GM12878 (cell line): ENCODE data around the gene YJU2. TPM values are rescaled to one million over a fixed set of nuclear protein-coding genes. Genes with fewer than 3 reads are reported as not detected.

Experiments used
- ATAC-seq: fragments of 200-7000 bp; cut with Tn5 transposase; 3 replicates; pipeline ENCODE4 v1.9.1; 2020; ENCODE audit warnings: mild to moderate bottlenecking, moderate library complexity
- BruUV-seq: library from RNA; stranded (reverse); fragments of 400-500 nt; replicated peaks from 2 replicates; lab custom pipeline; 2021; lab: Mats Ljungman, UMichigan
- CTCF ChIA-PET: fragments of 300-600 bp; sonication (Branson Sonifier 250); formaldehyde crosslinking; extraction: SDS; loops from one replicate; lab custom pipeline; 2021; ENCODE audit warnings: inconsistent platforms; lab: Yijun Ruan, JAX
- POLR2A ChIA-PET: fragments of 350-600 bp; formaldehyde crosslinking; extraction: SDS; loops from one replicate; lab custom pipeline; 2021; ENCODE audit warnings: inconsistent platforms; lab: Charles Lee
- RAD21 ChIA-PET: fragments of 300-600 bp; sonication (Branson Sonifier 250); formaldehyde crosslinking; loops from one replicate; lab custom pipeline; 2023; ENCODE audit warnings: antibody characterized with exemption; ENCODE audit not compliant: unreplicated experiment; lab: Charles Lee
- SMC1A ChIA-PET: fragments of 300-600 bp; sonication (Branson Sonifier 250); formaldehyde crosslinking; loops from one replicate; lab custom pipeline; 2023; ENCODE audit not compliant: unreplicated experiment, uncharacterized antibody; lab: Charles Lee
- DNase-seq: peaks from one replicate; pipeline ENCODE4 v3.0.0-alpha.2; 2011; ENCODE audit warnings: low read depth, low spot score
- FAIRE-seq: peaks from 3 replicates; lab custom pipeline; 2011; peaks lifted over from hg19 to GRCh38; lab: Jason Lieb, UNC
- H2AFZ ChIP-seq: 2 replicates; pipeline ENCODE4 v1.6.0; 2011; ENCODE audit warnings: low read depth, low read length, control low read depth; ENCODE audit not compliant: control insufficient read depth
- H3K27ac ChIP-seq: 2 replicates; pipeline ENCODE4 v1.5.1; 2011; ENCODE audit warnings: control low read depth; ENCODE audit not compliant: control insufficient read depth, insufficient read depth
- H3K27me3 ChIP-seq, 2 experiments: replicated peaks in 1 of 2; 2 replicates each; pipeline versions ENCODE4 v1.6.0 to v1.6.1; 2011; ENCODE audit warnings: low read length in 1 of 2; ENCODE audit not compliant: control insufficient read depth in 2 of 2, insufficient read depth in 2 of 2
- H3K36me3 ChIP-seq, 2 experiments: 2 replicates each; pipeline ENCODE4 v1.5.1; 2011; ENCODE audit warnings: low read length in 1 of 2; ENCODE audit not compliant: control insufficient read depth in 2 of 2, insufficient read depth in 2 of 2
- H3K4me1 ChIP-seq: 2 replicates; pipeline ENCODE4 v1.6.1; 2011; ENCODE audit warnings: mild to moderate bottlenecking, low read length, moderate library complexity, mixed read lengths; ENCODE audit not compliant: control insufficient read depth, insufficient read depth
- H3K4me2 ChIP-seq: 2 replicates; pipeline ENCODE4 v1.6.0; 2011; ENCODE audit warnings: control low read depth; ENCODE audit not compliant: control insufficient read depth, insufficient read depth
- H3K4me3 ChIP-seq: fragments of 200-600 bp; sonication (generic); 2 replicates; pipeline ENCODE4 v1.5.1; 2016
- H3K79me2 ChIP-seq: 2 replicates; pipeline ENCODE4 v1.6.0; 2011; ENCODE audit warnings: low read length; ENCODE audit not compliant: control insufficient read depth, insufficient read depth
- H3K9ac ChIP-seq: 2 replicates; pipeline ENCODE4 v1.8.0; 2011; ENCODE audit warnings: low read length, control low read depth, mixed read lengths; ENCODE audit not compliant: control insufficient read depth, insufficient read depth
- H3K9me3 ChIP-seq: replicated peaks from 3 replicates; pipeline ENCODE4 v1.5.1; 2011; ENCODE audit warnings: mild to moderate bottlenecking, low read length; ENCODE audit not compliant: control insufficient read depth, insufficient read depth
- H4K20me1 ChIP-seq: 2 replicates; pipeline ENCODE4 v1.6.0; 2011; ENCODE audit not compliant: control insufficient read depth, insufficient read depth
- ATF3 ChIP-seq: IDR thresholded peaks from 2 replicates; pipeline ENCODE4 v1.6.1; 2011; ENCODE audit warnings: low read depth, mild to moderate bottlenecking, low read length, moderate library complexity, borderline replicate concordance; ENCODE audit errors: extremely low read depth
- CHD2 ChIP-seq: IDR thresholded peaks from 2 replicates; pipeline ENCODE4 v1.6.1; 2011; ENCODE audit warnings: low read depth, low read length, improper control_type of control experiment, borderline replicate concordance
- FOXM1 ChIP-seq: IDR thresholded peaks from 2 replicates; pipeline ENCODE4 v1.6.1; 2012; ENCODE audit warnings: low read depth, mild to moderate bottlenecking, inconsistent platforms, low read length, moderate library complexity
- HDAC6 ChIP-seq: fragments of 200-600 bp; sonication (generic); IDR thresholded peaks from one replicate; pipeline ENCODE4 v1.8.0; 2017; ENCODE audit warnings: antibody characterized with exemption; ENCODE audit not compliant: unreplicated experiment
- IKZF1 ChIP-seq: fragments of 450-650 bp; conservative IDR thresholded peaks from 2 replicates; pipeline ENCODE4 v1.6.1; 2017; ENCODE audit warnings: antibody characterized with exemption, mild to moderate bottlenecking
- KLF5 ChIP-seq: fragments of 450-650 bp; IDR thresholded peaks from 2 replicates; pipeline ENCODE4 v1.6.1; 2014; ENCODE audit warnings: mild to moderate bottlenecking; ENCODE audit not compliant: partially characterized antibody
- MLLT1 ChIP-seq: fragments of 450-650 bp; IDR thresholded peaks from 2 replicates; pipeline ENCODE4 v1.6.1; 2016; ENCODE audit warnings: mild to moderate bottlenecking
- NBN ChIP-seq: fragments of 450-650 bp; IDR thresholded peaks from 2 replicates; pipeline ENCODE4 v1.6.1; 2016
- NR2F1 ChIP-seq: fragments of 450-650 bp; conservative IDR thresholded peaks from 2 replicates; pipeline ENCODE4 v1.6.1; 2017; ENCODE audit warnings: mild to moderate bottlenecking
- SP1 ChIP-seq: IDR thresholded peaks from one replicate; pipeline ENCODE4 v1.6.1; 2011; ENCODE audit warnings: low read depth, low read length
- SREBF1 ChIP-seq: IDR thresholded peaks from 2 replicates; pipeline ENCODE4 v1.6.1; 2012; ENCODE audit warnings: mild to moderate bottlenecking, low read length
- ZNF24 ChIP-seq: fragments of 450-650 bp; IDR thresholded peaks from 2 replicates; pipeline ENCODE4 v1.6.1; 2017; ENCODE audit warnings: antibody characterized with exemption, mild to moderate bottlenecking
- ZNF274 ChIP-seq: IDR thresholded peaks from one replicate; pipeline ENCODE4 v1.8.0; 2011; ENCODE audit not compliant: insufficient read length, insufficient read depth
- WGBS: methylation state at CpG from one replicate; pipeline ENCODE4 v1.1.6; 2016; ENCODE audit warnings: low lambda C conversion rate; ENCODE audit not compliant: insufficient replicate concordance, insufficient coverage; ENCODE audit errors: missing lambda C conversion rate; 5-methylcytosine and 5-hydroxymethylcytosine counted together
- in situ Hi-C: fragments of 300-500 bp; cut with MboI; formaldehyde crosslinking; loops from 9 replicates; pipeline ENCODE4 v1.14.3; 2018; ENCODE audit warnings: mixed read lengths
- intact Hi-C: fragments of 100-400 bp; cut with micrococcal nuclease; formaldehyde crosslinking; loops from one replicate; pipeline ENCODE4 v1.14.2; 2022; ENCODE audit not compliant: unreplicated experiment
- polyA plus RNA-seq, 11 experiments: library from polyadenylated mRNA; depleted of rRNA in 4 of 11; unstranded in 6 of 11; stranded (reverse) in 5 of 11; fragments of >200 nt; fragmentation: Nextera tagmentation in 4 of 11; fragmentation: Illumina TruSeq in 1 of 11; extraction: Ambion mirVana in 4 of 11; extraction: Trizol in 1 of 11; gene quantifications; 1 replicate in 1 of 11; 2 replicates in 10 of 11; pipeline versions ENCODE4 v1.2.1 to v1.2.3, GENCODE V29; 2011 to 2016; ENCODE audit warnings: inconsistent platforms in 2 of 11, missing spikeins in 2 of 11, low read depth in 1 of 11
- total RNA-seq, 4 experiments: library from RNA; depleted of rRNA in 3 of 4; stranded (reverse); fragments of >200 nt in 3 of 4; fragmentation: Illumina TruSeq in 1 of 4; extraction: Trizol in 1 of 4; gene quantifications; 2 replicates each; pipeline versions ENCODE4 v1.2.1 to v1.2.3, GENCODE V29; 2013 to 2021
- TF ChIP-seq, protein P1 (sequence below): fragments of 450-650 bp; IDR thresholded peaks from 2 replicates; pipeline ENCODE4 v1.6.1; 2016; ENCODE audit warnings: mild to moderate bottlenecking

The YJU2 gene
- total and polyA plus RNA-seq, 10 of the 15 experiments (the other 5 are each of a cell fraction or from before 2014, with no cell fraction given): 0.26 to 40.7 (median 23.8) TPM

GRCh38 chr19:4197228-4197624 lies 49.7 kb upstream of the YJU2 start:
- TF ChIP-seq ATF3: no peak
- no peak for TF ChIP-seq NR2F1
- TF ChIP-seq FOXM1: no peak
- no peak for TF ChIP-seq CHD2
- TF ChIP-seq SREBF1: no peak
- no peak for TF ChIP-seq IKZF1
- TF ChIP-seq KLF5: no peak
- no peak for TF ChIP-seq SP1
- TF ChIP-seq NBN: 0 out of 2 replicates have a peak, but pooled peaks have one; percentile 28
- no peak for TF ChIP-seq MLLT1
- TF ChIP-seq HDAC6: no peak
- peak; percentile 95 for TF ChIP-seq ZNF24
- TF ChIP-seq, protein P1, sequence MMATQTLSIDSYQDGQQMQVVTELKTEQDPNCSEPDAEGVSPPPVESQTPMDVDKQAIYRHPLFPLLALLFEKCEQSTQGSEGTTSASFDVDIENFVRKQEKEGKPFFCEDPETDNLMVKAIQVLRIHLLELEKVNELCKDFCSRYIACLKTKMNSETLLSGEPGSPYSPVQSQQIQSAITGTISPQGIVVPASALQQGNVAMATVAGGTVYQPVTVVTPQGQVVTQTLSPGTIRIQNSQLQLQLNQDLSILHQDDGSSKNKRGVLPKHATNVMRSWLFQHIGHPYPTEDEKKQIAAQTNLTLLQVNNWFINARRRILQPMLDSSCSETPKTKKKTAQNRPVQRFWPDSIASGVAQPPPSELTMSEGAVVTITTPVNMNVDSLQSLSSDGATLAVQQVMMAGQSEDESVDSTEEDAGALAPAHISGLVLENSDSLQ: no peak
- TF ChIP-seq ZNF274: no peak
- no TSS peak for BruUV-seq
- 42% methylated on average over 5 of the region's 5 CpGs for WGBS
- FAIRE-seq (no peak), DNase-seq (no peak), ATAC-seq (no peak)
- RAD21 ChIA-PET: no interaction called here
- no peak overlapping the region for H3K4me3 ChIP-seq
- no peaks in the 10 kb centered on the region for H3K79me2 ChIP-seq
- intact Hi-C loops: no loop called here
- in situ Hi-C loops: no loop called here
- H3K9ac ChIP-seq: no peak overlapping the region
- CTCF ChIA-PET: interaction anchor here (0.5 kb wide), 1 partner anchor 41 kb away, joined by 3 read pairs; no protein-coding TSS in a partner anchor
- no peaks in the 10 kb centered on the region for H3K4me1 ChIP-seq
- no peaks in the 10 kb centered on the region; a peak in 1 of 4 replicates for H3K27me3 ChIP-seq
- POLR2A ChIA-PET: no interaction called here
- no peak overlapping the region for H3K27ac ChIP-seq
- no peaks in the 10 kb centered on the region for H4K20me1 ChIP-seq
- no peaks in the 10 kb centered on the region for H3K36me3 ChIP-seq
- H2AFZ ChIP-seq: no peak overlapping the region
- H3K9me3 ChIP-seq: no peaks in the 10 kb centered on the region; the same call in 2 of the 3 replicates
- SMC1A ChIA-PET: no interaction called here
- H3K4me2 ChIP-seq: no peak overlapping the region
